Erythroblast (primary cell): ENCODE data around the gene CYLC2.

ENCODE experiments used
- GATA1 ChIP-seq: IDR thresholded peaks from 2 replicates; pipeline ENCODE4 v1.6.1; 2011; ENCODE audit warnings: low read depth, mild to moderate bottlenecking, control low read depth, low read length, moderate library complexity
- POLR2A ChIP-seq: IDR thresholded peaks from 2 replicates; pipeline ENCODE4 v1.6.1; 2011; ENCODE audit warnings: mild to moderate bottlenecking, low read length

DNA sequence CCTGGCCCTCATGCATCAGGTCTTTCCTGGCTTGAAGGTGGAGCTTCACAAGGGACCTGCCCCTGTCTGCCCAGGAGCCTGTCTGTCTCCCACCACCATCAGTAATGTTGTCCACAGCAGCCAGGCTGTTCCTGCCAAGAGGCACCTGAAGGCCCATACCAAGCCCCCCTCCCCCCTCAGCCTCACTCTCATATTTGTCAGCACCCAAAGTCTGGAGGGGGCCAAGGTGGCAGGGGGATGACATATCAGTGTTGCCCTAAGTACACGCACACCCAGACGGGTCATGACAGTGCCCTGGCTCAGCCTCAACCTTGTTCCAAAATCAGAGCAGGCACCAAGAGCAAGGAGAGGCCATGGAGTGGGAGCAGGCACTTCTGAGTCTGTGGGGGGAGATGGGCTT lies 27.2 kb upstream of the CYLC2 start:
- TF ChIP-seq POLR2A (no peak), GATA1 (no peak)
